Osteocyte (in vitro differentiated cells): ENCODE measurements around the gene NAA25. TPM values are rescaled to one million over a fixed set of nuclear protein-coding genes. Genes with fewer than 3 reads are reported as not detected.

Experiments used
- DNase-seq: peaks from one replicate; pipeline ENCODE4 v3.0.0; 2021; ENCODE audit warnings: mixed read lengths; ENCODE audit not compliant: unreplicated experiment; ENCODE audit errors: extremely low spot score
- H3K27ac Mint-ChIP-seq: one replicate; pipeline ENCODE4 v1.8.0; 2021; ENCODE audit warnings: mild to moderate bottlenecking, mixed read lengths; ENCODE audit not compliant: unreplicated experiment
- H3K27me3 Mint-ChIP-seq: one replicate; pipeline ENCODE4 v1.8.0; 2021; ENCODE audit warnings: mixed read lengths; ENCODE audit not compliant: unreplicated experiment
- H3K36me3 Mint-ChIP-seq: one replicate; pipeline ENCODE4 v1.8.0; 2021; ENCODE audit warnings: mixed read lengths; ENCODE audit not compliant: unreplicated experiment
- H3K4me1 Mint-ChIP-seq: one replicate; pipeline ENCODE4 v1.8.0; 2021; ENCODE audit warnings: mixed read lengths; ENCODE audit not compliant: unreplicated experiment
- H3K4me3 Mint-ChIP-seq: one replicate; pipeline ENCODE4 v1.8.0; 2021; ENCODE audit warnings: mild to moderate bottlenecking, moderate library complexity, mixed read lengths; ENCODE audit not compliant: unreplicated experiment
- H3K9me3 Mint-ChIP-seq: one replicate; pipeline ENCODE4 v1.8.0; 2021; ENCODE audit warnings: mixed read lengths; ENCODE audit not compliant: unreplicated experiment
- total RNA-seq: library from RNA; stranded (reverse); gene quantifications from 2 replicates; pipeline ENCODE4 v1.2.1, GENCODE V29; 2021
- TF ChIP-seq, protein P1 (sequence below): fragments of 200-600 bp; sonication (generic); IDR thresholded peaks from 2 replicates; pipeline ENCODE4 v1.5.0; 2021; ENCODE audit warnings: antibody characterized with exemption, mild to moderate bottlenecking, moderate library complexity

NAA25 gene
- total RNA-seq, 1 donor from 2014 or later, result 22.7 TPM

GRCh38 chr12:111992464-111992863 lies 116.1 kb downstream of the NAA25 start:
- H3K36me3 Mint-ChIP-seq, result peaks cover 7% of the 10 kb centered on the region
- no peaks in the 10 kb centered on the region for H3K27me3 Mint-ChIP-seq
- TF ChIP-seq, protein P1, sequence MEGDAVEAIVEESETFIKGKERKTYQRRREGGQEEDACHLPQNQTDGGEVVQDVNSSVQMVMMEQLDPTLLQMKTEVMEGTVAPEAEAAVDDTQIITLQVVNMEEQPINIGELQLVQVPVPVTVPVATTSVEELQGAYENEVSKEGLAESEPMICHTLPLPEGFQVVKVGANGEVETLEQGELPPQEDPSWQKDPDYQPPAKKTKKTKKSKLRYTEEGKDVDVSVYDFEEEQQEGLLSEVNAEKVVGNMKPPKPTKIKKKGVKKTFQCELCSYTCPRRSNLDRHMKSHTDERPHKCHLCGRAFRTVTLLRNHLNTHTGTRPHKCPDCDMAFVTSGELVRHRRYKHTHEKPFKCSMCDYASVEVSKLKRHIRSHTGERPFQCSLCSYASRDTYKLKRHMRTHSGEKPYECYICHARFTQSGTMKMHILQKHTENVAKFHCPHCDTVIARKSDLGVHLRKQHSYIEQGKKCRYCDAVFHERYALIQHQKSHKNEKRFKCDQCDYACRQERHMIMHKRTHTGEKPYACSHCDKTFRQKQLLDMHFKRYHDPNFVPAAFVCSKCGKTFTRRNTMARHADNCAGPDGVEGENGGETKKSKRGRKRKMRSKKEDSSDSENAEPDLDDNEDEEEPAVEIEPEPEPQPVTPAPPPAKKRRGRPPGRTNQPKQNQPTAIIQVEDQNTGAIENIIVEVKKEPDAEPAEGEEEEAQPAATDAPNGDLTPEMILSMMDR, result no peak
- no peak for DNase-seq
- H3K4me1 Mint-ChIP-seq, result no peaks in the 10 kb centered on the region
- H3K9me3 Mint-ChIP-seq, result no peaks in the 10 kb centered on the region
- H3K27ac Mint-ChIP-seq, result no peak overlapping the region
- H3K4me3 Mint-ChIP-seq, result no peak overlapping the region

GRCh38 chr12:111991946-111992345 lies 116.6 kb downstream of the NAA25 start:
- Mint-ChIP-seq H3K36me3 (peaks cover 7% of the 10 kb centered on the region), H3K4me1 (no peaks in the 10 kb centered on the region), H3K27ac (no peak overlapping the region), H3K4me3 (no peak overlapping the region), H3K27me3 (no peaks in the 10 kb centered on the region), H3K9me3 (no peaks in the 10 kb centered on the region)
- DNase-seq, result no peak
- TF ChIP-seq, protein P1, result no peak

DNA sequence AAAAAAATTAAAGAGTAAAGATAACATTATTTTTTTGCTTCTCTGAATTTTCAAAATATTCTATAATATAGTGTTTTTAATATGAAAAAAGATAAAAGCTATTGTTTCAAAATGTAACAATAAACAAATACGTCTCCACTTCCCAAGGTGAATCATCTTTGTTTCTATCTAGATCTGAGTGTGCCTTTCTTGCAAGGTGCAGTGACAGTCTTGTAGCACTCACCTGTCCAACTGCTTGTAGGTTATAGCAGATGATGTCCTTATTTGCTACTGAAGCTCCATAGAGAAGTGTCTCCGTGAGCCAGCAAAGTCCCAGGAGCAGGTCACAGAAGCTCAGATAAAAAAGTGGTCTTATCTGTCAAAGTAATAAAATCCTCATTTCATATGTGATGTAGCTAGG lies 117.0 kb downstream of the NAA25 start:
- H3K9me3 Mint-ChIP-seq, result no peaks in the 10 kb centered on the region
- peaks cover 7% of the 10 kb centered on the region for H3K36me3 Mint-ChIP-seq
- H3K27me3 Mint-ChIP-seq, result no peaks in the 10 kb centered on the region
- no peak for DNase-seq
- H3K27ac Mint-ChIP-seq, result no peak overlapping the region
- TF ChIP-seq, protein P1, result no peak
- H3K4me1 Mint-ChIP-seq, result no peaks in the 10 kb centered on the region
- H3K4me3 Mint-ChIP-seq, result no peak overlapping the region

GRCh38 chr12:111984820-111985219 lies 123.8 kb downstream of the NAA25 start:
- peaks cover 8% of the 10 kb centered on the region for H3K4me1 Mint-ChIP-seq
- no peak overlapping the region for H3K4me3 Mint-ChIP-seq
- H3K9me3 Mint-ChIP-seq, result no peaks in the 10 kb centered on the region
- peaks cover 12% of the 10 kb centered on the region for H3K36me3 Mint-ChIP-seq
- TF ChIP-seq, protein P1, result no peak
- H3K27ac Mint-ChIP-seq, result no peak overlapping the region
- H3K27me3 Mint-ChIP-seq, result no peaks in the 10 kb centered on the region
- no peak for DNase-seq

GRCh38 chr12:111981987-111982386 lies 126.6 kb downstream of the NAA25 start:
- no peak overlapping the region for H3K4me3 Mint-ChIP-seq
- no peak overlapping the region for H3K27ac Mint-ChIP-seq
- peaks cover 8% of the 10 kb centered on the region for H3K4me1 Mint-ChIP-seq
- peaks cover 13% of the 10 kb centered on the region for H3K36me3 Mint-ChIP-seq
- TF ChIP-seq, protein P1, result no peak
- no peaks in the 10 kb centered on the region for H3K9me3 Mint-ChIP-seq
- DNase-seq, result no peak
- no peaks in the 10 kb centered on the region for H3K27me3 Mint-ChIP-seq
